HG02938 (cell line): Measurements from ENCODE around the gene TMPRSS11B.
"Not testable (repeated sequence)": the region's sequence is repeated elsewhere in the genome, so short reads cannot be mapped to it uniquely, and the experiment has no call there.

Source experiments
- ATAC-seq: cut with Tn5 transposase; IDR thresholded peaks from one replicate; pipeline ENCODE4 v1.9.1; 2021; ENCODE audit warnings: mild to moderate bottlenecking, moderate library complexity; ENCODE audit not compliant: unreplicated experiment

TMPRSS11B gene, protein sequence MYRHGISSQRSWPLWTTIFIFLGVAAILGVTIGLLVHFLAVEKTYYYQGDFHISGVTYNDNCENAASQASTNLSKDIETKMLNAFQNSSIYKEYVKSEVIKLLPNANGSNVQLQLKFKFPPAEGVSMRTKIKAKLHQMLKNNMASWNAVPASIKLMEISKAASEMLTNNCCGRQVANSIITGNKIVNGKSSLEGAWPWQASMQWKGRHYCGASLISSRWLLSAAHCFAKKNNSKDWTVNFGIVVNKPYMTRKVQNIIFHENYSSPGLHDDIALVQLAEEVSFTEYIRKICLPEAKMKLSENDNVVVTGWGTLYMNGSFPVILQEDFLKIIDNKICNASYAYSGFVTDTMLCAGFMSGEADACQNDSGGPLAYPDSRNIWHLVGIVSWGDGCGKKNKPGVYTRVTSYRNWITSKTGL

GRCh38 chr4:68245594-68245993 lies at the start of gene TMPRSS11B:
Gene TMPRSS11B, minus strand, starts transcription at chr4:68245694. Its CDS starts 136 bp downstream, at chr4:68245558.
- ATAC-seq = no peak

- no peak for ATAC-seq
These were observed 45.8 kb upstream of the TMPRSS11B start for GRCh38 chr4:68291256-68291655.

GRCh38 chr4:68288393-68288740 lies 42.9 kb upstream of the TMPRSS11B start:
- no peak for ATAC-seq

GRCh38 chr4:68287704-68288392 lies 42.4 kb upstream of the TMPRSS11B start:
- ATAC-seq = no peak

- ATAC-seq = no peak
These were observed 38.2 kb upstream of the TMPRSS11B start for GRCh38 chr4:68283714-68284113.

DNA sequence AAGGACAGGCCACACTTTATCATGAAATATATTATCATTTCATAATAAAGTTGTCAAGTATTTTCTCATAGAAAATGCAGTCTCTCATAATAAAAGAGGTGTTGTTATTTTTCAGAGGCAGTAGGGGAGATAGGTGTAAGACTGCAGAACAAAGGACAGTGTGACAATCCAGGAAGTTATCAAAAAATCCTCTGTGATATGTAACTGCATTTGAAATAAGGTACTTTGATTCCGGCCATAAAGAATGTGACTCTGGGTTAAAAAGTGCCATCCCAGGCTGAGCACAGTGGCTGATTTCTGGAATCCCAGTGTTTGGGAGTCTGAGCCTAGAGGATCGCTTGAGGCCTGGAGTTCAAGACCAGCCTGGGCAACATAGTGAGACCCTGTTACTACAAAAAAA lies 37.6 kb upstream of the TMPRSS11B start:
- ATAC-seq = no peak

GRCh38 chr4:68281796-68282740 lies 36.6 kb upstream of the TMPRSS11B start:
- ATAC-seq = not testable (repeated sequence)

DNA sequence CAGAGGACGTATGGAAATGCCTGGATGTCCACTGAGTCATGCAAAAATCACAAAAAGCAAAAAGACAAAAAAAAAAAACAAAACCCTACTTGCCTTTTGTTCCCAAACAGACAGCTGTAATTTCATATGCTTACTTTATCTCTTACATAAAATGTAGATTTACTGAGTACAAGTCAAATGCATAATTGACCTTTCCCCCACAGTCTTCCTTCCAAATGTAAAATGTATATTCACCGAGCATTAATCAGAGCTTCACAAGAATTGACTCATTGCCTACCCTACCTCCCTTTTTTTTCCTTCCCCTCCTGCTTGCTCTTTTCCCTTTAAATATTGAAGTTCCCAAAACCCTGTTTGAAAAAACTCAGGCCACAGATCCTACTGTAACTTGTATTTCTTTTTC lies 32.5 kb upstream of the TMPRSS11B start:
- ATAC-seq = no peak

GRCh38 chr4:68277627-68278026 lies 32.1 kb upstream of the TMPRSS11B start:
- no peak for ATAC-seq

DNA sequence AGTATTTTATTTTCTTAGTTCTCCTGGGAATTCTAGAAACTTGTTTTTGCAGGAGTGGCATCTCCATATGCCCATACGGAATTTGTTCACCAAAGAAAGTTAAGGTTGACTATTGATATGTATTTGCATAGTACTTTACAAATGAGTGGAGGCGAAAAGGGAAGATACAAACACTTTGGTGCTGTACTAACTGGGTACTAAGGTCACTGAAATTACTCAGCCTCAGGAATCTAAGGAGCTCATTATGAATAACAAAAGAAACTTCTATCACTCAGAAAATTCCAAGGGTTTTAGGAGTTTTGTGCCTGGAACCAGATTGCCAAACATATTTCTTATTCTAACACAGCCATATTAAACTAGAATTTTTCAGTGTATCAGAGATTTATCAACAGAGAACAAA lies 27.4 kb upstream of the TMPRSS11B start:
- ATAC-seq = no peak

GRCh38 chr4:68272380-68272779 lies 26.9 kb upstream of the TMPRSS11B start:
- ATAC-seq = peak; percentile 38

DNA sequence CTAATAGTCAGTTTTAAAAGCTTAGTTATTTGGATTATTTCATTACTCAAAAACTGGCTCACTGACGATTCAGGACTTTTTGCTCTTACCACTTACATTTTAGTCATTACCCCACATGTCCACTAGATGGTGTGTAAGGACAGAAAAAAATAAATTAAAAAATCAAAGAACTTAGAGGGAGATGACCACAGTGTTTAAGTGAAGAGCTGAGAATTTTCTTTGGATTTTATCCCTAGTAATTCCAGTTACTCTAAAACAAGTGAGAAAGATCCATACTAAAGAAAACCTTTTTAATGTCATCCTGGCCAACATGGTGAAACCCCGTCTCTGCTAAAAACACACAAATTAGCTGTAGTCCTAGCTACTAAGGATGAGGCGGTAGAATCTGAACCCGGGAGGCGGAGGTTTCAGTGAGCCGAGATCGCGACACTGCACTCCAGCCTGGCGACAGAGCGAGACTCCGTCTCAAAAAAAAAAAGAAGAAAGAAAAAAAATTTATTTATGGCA lies 26.4 kb upstream of the TMPRSS11B start:
- ATAC-seq = peak; percentile 61

- no peak for ATAC-seq
These were observed 22.0 kb upstream of the TMPRSS11B start for GRCh38 chr4:68267433-68267944.

DNA sequence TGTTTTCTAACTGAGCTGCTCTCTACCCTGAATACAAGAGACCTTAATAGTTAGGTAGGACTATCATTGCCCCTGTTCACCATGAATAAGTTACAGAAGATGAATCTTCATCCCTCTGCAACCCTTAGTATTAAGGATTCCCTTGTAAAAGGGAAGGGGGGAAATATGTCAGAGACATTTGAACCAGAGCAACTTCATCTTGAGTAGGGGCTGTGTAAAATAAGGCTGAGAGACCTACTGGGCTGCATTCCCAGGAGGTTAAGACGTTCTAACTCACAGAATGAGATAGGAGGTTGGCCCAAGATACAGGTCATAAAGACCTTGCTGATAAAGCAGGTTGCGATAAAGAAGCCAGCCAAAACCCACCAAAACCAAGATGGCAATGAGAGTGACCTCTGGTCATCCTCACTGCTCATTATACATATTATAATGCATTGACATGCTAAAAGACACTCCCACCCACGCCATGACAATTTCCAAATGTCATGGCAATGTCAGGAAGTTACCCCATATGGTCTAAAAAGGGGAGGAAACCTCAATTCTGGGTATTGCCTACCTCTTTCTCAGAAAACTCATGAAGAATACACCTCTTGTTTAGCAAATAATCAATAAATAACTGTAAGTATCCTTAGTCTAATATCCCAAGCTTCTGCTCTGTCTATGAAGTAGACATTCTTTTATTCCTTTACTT lies 19.5 kb upstream of the TMPRSS11B start:
- ATAC-seq = no peak

DNA sequence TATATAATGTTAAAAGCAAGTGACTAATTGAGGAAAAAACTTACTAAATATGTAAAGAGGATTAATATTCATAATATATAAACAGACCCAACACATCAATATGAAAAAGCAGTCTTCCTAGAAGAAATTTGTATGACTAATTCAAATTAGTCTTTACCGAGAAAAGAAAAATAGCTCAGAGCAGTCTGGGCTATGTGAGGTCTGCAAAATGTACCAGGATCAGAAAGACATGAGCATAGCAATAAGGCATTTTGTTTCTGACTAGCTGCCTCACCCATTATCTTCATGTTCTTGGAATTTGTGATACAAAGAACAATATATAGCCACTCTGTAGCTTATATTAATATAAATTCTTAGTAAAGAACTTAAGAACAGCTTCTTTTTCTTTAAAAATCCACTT lies 13.7 kb upstream of the TMPRSS11B start:
- no peak for ATAC-seq

DNA sequence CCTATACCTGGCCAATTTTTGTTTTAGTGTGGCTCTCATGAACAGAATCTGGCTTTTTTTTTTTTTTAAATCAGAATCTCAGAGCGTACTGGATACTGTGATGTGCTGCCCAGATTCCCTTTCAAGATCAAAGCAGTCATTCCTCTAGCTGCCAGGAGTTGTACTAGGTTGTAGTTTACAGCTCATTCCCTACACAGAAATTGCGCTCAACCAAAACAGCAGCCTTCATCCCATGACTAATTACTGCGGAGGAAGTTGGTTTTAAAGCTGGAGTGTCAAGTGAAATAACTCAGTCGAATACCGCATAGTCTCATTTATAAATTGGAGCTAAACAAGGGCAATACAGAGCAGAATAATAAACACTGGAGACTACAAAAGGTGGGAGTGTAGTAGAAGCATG lies 12.2 kb upstream of the TMPRSS11B start:
- no peak for ATAC-seq

DNA sequence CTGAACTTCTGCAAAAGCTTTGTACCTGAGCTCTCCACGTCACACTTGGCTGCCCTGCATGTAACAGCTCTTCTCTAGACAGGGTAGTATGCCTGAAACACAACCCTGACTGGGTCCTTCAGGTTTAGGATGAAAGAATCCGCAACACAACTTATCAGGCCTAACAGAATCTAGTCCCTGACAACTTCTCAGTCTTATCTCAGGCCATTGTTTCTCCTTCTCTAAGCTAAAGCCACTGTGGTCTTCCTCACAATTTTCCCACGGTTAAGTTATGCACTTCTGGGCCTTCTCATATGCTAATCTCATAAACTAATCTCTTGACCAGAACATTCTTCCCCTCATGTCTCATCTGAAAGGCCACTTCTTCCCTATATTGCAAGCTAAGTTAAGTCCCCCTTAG lies 10.8 kb upstream of the TMPRSS11B start:
- ATAC-seq = no peak

DNA sequence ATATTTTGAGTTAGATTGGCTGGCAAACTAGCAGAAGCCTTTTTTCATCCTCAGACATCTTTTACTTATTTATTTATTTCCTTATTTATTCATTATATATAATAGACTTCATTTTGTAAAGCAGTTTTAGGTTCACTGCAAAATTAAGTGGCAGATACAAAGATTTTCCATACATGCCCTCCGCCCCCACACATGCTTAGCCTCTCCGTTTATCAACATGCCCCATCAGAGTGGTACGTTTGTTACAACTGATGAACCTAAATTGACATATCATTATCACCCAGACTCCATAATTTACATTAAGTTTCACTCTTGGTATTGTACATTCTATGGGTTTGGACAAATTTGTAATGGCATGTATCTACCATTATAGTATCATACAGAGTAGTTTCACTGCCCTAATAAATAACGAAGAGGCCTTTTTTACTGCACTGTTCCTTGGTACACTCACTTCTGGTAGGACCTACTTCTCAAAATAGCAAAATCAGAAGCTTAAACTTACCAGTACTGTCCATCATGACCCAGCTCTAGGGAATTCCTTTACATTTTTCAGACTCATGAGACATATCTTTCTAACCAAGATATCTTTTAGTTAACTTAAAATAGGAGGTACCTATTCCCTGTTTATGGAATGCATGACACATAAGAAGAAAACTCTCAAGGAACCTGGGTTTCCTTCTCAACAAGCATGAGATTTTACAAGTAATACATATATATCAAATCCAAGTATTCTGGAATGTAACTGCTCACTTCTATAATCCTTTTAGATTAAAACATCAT lies 4.8 kb upstream of the TMPRSS11B start:
- ATAC-seq = no peak

DNA sequence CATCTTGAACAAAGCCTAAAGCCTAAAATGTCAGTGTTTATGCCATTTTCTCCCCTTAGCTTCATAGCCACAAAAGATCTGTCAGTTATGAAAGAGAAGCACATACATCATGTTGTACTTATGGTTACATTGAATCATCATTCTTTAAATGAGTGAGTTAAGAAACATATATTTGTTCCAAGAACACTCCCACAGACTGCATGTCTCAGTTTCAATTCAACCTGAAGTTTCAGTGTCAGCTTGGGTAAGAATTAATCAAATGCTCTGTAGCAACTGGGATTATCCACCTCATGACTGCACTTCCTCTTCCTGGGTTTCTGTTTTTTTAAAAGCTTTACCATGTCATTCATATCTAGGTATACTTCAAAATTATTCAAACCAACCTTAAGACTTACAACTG lies 3.9 kb upstream of the TMPRSS11B start:
- ATAC-seq = peak; percentile 97

- ATAC-seq = no peak
These were observed 4.9 kb downstream of the TMPRSS11B start for GRCh38 chr4:68240620-68241019.
